Type B pancreatic cell (in vitro differentiated cells): ENCODE results near the gene TRIM68. TPM values are rescaled to one million over a fixed set of nuclear protein-coding genes. Genes with fewer than 3 reads are reported as not detected.

ENCODE experiments used
- DNase-seq: peaks from one replicate; pipeline ENCODE4 v3.0.0; 2021; ENCODE audit warnings: mixed read lengths; ENCODE audit not compliant: unreplicated experiment; ENCODE audit errors: extremely low spot score
- H3K27ac Mint-ChIP-seq: 2 replicates; pipeline ENCODE4 v1.8.0; 2021; ENCODE audit warnings: mild to moderate bottlenecking, mixed read lengths
- H3K27me3 Mint-ChIP-seq: 2 replicates; pipeline ENCODE4 v1.8.0; 2021; ENCODE audit warnings: mixed read lengths
- H3K36me3 Mint-ChIP-seq: 2 replicates; pipeline ENCODE4 v1.8.0; 2021; ENCODE audit warnings: mixed read lengths
- H3K4me1 Mint-ChIP-seq: one replicate; pipeline ENCODE4 v1.8.0; 2021; ENCODE audit warnings: mixed read lengths; ENCODE audit not compliant: unreplicated experiment
- H3K4me3 Mint-ChIP-seq: 2 replicates; pipeline ENCODE4 v1.8.0; 2021; ENCODE audit warnings: mild to moderate bottlenecking, mixed read lengths
- H3K9me3 Mint-ChIP-seq: 2 replicates; pipeline ENCODE4 v1.8.0; 2021; ENCODE audit warnings: mixed read lengths
- total RNA-seq: library from RNA; stranded (reverse); gene quantifications from 2 replicates; pipeline ENCODE4 v1.2.1, GENCODE V29; 2021; ENCODE audit warnings: low replicate concordance
- TF ChIP-seq, protein P1 (sequence below): fragments of 200-600 bp; sonication (generic); conservative IDR thresholded peaks from 2 replicates; pipeline ENCODE4 v1.5.0; 2021; ENCODE audit warnings: antibody characterized with exemption, mild to moderate bottlenecking

The TRIM68 gene
- total RNA-seq, 1 donor from 2014 or later, result 14.5 TPM

DNA sequence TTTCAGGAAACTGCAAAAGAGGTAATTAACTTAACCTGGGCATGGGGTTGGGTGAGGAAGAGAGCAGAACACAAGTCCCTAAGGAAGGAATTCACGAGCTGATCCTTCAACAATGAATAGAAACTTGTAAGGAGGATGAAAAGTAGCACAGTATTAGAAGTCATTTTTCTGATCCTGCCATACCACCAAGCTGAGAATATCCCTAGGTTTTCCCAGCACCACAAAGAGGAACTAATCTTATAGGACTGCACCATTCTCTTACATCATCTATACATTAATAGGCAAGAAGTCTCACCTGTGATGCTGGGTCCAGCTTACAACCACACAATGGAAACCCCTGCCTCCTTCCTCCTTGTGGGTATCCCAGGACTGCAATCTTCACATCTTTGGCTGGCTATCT lies 14.3 kb downstream of the TRIM68 start, which contains the start of gene OR52I1:
Gene OR52I1 (plus strand): TSS at position 301 of the 400 bp plus-strand sequence. CDS start 0 bp downstream, at position 301.
- no peak within 1 kb of the TSS for H3K27ac Mint-ChIP-seq
- H3K9me3 Mint-ChIP-seq, result no peaks in the 10 kb centered on the region
- H3K4me3 Mint-ChIP-seq, result no peak within 1 kb of the TSS
- DNase-seq, result no peak
- TF ChIP-seq, protein P1, sequence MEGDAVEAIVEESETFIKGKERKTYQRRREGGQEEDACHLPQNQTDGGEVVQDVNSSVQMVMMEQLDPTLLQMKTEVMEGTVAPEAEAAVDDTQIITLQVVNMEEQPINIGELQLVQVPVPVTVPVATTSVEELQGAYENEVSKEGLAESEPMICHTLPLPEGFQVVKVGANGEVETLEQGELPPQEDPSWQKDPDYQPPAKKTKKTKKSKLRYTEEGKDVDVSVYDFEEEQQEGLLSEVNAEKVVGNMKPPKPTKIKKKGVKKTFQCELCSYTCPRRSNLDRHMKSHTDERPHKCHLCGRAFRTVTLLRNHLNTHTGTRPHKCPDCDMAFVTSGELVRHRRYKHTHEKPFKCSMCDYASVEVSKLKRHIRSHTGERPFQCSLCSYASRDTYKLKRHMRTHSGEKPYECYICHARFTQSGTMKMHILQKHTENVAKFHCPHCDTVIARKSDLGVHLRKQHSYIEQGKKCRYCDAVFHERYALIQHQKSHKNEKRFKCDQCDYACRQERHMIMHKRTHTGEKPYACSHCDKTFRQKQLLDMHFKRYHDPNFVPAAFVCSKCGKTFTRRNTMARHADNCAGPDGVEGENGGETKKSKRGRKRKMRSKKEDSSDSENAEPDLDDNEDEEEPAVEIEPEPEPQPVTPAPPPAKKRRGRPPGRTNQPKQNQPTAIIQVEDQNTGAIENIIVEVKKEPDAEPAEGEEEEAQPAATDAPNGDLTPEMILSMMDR, result no peak
- H3K4me1 Mint-ChIP-seq, result no peaks in the 10 kb centered on the region
- peaks cover 11% of the 10 kb centered on the region for H3K36me3 Mint-ChIP-seq
- H3K27me3 Mint-ChIP-seq, result peaks cover 7% of the 10 kb centered on the region

DNA sequence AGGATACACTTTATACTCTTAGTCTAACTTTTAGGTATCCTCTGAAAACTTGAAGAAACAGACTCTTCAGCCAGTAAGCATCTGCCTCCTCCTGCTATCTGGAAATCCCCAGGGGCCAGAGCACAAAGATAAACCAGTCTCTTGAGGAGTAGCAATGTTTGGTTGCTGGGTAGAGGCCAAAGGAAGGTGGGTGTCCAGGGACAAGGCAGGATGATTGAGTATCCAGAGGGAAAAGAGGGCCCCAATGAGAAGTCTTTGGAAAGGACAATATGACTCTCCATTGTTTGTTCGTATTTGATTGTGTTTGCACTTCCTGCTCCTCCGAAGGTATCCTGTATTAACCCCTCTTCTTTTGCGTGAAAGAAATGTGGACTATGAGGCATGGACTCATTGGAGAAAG lies 19.0 kb downstream of the TRIM68 start:
- H3K27me3 Mint-ChIP-seq, result peaks cover 14% of the 10 kb centered on the region
- no peaks in the 10 kb centered on the region for H3K9me3 Mint-ChIP-seq
- no peaks in the 10 kb centered on the region for H3K36me3 Mint-ChIP-seq
- no peaks in the 10 kb centered on the region for H3K4me1 Mint-ChIP-seq
- H3K27ac Mint-ChIP-seq, result no peak overlapping the region
- TF ChIP-seq, protein P1, result no peak
- no peak overlapping the region for H3K4me3 Mint-ChIP-seq
- DNase-seq, result no peak

DNA sequence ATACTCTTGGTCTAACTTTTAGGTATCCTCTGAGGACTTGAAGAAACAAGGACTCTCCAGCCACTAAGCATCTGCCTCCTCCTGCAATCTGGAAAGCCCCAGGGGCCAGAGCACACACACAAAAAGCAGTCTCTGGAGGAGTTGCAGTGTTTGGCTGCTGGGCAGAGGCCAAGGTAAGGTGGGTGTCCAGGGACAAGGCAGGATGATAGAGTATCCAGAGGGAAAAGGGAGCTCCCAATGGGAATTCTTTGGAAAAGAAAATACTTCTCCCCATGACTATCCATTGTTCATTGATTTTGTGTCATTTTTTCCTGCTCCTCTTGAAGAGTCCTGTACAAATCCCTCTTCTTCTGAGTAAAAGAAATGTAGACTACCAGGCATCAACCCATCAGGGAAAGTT lies 26.6 kb downstream of the TRIM68 start, which contains the start of gene OR52I2:
Gene OR52I2 (plus strand): TSS at position 301 of the 400 bp plus-strand sequence.
- TF ChIP-seq, protein P1, result no peak

DNA sequence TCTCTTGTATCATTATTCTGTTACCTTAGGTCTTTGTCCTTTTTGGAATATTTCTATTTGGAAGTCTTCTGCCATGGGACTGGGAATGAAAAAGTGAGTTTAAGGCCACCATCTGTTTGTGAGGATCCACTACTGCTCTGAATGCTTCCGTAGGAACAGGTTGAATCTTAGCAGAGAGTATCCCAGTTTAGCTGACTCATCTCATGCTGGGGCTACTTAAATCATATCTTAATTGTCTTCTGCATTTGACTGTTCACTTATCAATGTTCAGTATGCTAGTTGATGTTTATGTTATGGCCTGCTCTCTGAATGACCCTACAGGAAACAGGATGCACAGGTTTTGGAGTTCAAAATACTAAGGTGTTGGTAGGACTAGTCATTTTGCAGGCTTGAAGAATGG lies 27.9 kb downstream of the TRIM68 start:
- DNase-seq, result no peak
- H3K36me3 Mint-ChIP-seq, result no peaks in the 10 kb centered on the region
- TF ChIP-seq, protein P1, result no peak

More for the DNA sequence above, 26.6 kb downstream of the TRIM68 start, which contains the start of gene OR52I2:
- no peak for DNase-seq
- Mint-ChIP-seq H3K4me3 (no peak within 1 kb of the TSS), H3K27me3 (peaks cover 18% of the 10 kb centered on the region), H3K36me3 (no peaks in the 10 kb centered on the region), H3K4me1 (no peaks in the 10 kb centered on the region), H3K9me3 (no peaks in the 10 kb centered on the region), H3K27ac (no peak within 1 kb of the TSS)

DNA sequence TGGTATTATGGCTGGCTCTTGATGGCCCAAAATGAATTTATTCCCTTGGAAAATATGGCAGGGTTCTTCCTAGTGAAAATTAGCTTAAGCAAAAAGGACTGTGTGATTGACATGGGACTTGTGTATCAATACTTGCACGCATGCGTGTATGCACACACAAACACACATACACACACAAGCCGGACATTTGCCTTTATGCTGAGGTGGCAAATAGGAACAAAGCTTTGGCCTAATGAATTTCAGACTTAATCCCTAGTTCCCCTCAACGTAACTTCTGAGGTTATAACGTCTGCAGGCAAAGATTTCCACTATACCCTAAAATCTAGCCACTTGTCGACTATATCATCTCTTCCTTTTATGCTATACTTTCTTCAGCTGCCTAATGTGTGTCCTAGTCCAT lies 29.4 kb downstream of the TRIM68 start:
- DNase-seq, result no peak
- Mint-ChIP-seq H3K4me1 (no peaks in the 10 kb centered on the region), H3K27me3 (peaks cover 16% of the 10 kb centered on the region), H3K36me3 (no peaks in the 10 kb centered on the region), H3K4me3 (no peak overlapping the region), H3K27ac (no peak overlapping the region), H3K9me3 (no peaks in the 10 kb centered on the region)
- TF ChIP-seq, protein P1, result no peak

More for the DNA sequence above, 27.9 kb downstream of the TRIM68 start:
- Mint-ChIP-seq H3K27me3 (peaks cover 23% of the 10 kb centered on the region), H3K4me1 (no peaks in the 10 kb centered on the region), H3K9me3 (no peaks in the 10 kb centered on the region), H3K27ac (no peak overlapping the region), H3K4me3 (no peak overlapping the region)

DNA sequence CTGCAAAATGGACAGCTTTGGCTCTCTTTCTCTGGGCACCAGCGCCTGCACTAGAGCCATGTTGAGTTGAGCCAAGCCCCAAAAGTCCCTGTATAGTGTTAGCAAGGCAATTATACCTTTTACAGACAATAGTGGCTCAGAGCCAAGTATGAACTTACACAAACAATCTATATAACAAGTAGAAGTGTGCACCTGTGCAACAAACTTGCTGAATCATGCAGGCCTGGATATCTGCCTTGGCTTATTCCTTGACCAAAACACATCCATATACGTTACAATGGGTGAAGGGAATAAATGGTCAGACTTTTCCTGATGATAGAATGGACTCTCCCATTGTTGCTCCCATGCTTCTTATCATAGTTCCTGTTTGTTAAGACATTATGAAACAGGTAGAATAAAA lies 30.3 kb downstream of the TRIM68 start:
- no peak for DNase-seq
- Mint-ChIP-seq H3K36me3 (no peaks in the 10 kb centered on the region), H3K4me1 (no peaks in the 10 kb centered on the region), H3K4me3 (no peak overlapping the region), H3K27ac (no peak overlapping the region), H3K9me3 (no peaks in the 10 kb centered on the region), H3K27me3 (peaks cover 13% of the 10 kb centered on the region)
- TF ChIP-seq, protein P1, result no peak
